ENCODE measurements around the gene LIME1. TPM values are rescaled to one million over a fixed set of nuclear protein-coding genes. Genes with fewer than 3 reads are reported as not detected.

LIME1 gene
- total and polyA plus RNA-seq, 9 of the 15 experiments (the other 6 are each of a cell fraction or from before 2014, with no cell fraction given), result 0.11 to 17.1 (median 2.8) TPM; not detected in 2

DNA sequence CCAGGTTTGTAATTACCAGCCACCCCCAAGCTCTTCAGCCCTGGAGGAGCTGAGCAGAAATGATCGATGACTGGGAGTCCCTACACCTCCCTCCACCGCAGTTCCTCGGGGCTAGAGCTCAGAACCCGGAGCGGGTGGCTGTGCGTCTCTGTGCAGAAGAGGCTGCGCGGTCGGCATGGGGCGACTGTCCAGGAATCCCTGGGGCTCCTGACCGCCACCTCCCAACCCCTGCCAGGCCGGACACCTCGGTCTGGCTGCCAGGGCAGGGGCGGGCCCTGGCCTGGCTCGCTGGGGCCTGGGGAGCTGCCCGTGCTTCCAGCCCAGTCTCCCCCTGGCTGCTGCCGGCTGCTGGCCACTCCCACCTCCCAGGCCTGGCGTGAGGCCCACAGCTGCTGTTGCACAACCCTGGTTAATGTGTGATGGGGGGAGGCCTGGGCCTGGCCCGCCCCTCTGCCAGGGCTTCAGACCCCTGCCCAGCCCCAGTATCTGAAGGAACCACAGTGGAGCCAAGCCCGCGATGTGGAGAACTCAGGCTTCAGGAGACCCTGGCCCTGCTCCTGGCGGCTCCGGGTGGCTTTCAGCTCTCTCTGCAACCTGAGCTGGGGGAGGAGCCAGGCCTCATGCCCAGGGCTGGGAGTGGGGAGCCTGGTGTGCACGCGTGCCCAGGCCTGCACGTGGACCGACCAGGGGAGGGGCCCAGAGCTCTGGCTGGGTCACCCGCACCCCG is 4.3 kb downstream of the LIME1 start (continued):
- TF ChIP-seq POLR2G (IDR thresholded peaks at IDR 0.05; ENCODE audit: low read depth, low read length) (peak; percentile 66), ARID1B (IDR thresholded peaks at IDR 0.05) (peak; percentile 55; the same call in 1 of the 2 replicates), JUND (IDR thresholded peaks at IDR 0.05; ENCODE audit: borderline replicate concordance, low read depth, low read length) (no peak), JUND (tag; IDR thresholded peaks at IDR 0.05; ENCODE audit: borderline replicate concordance, low read depth, low read length) (no peak), CBX5 (IDR thresholded peaks at IDR 0.05; ENCODE audit: borderline replicate concordance, low read depth) (no peak), CEBPB (tag; IDR thresholded peaks at IDR 0.05) (peak; percentile 100)
- TF ChIP-seq, protein P1, sequence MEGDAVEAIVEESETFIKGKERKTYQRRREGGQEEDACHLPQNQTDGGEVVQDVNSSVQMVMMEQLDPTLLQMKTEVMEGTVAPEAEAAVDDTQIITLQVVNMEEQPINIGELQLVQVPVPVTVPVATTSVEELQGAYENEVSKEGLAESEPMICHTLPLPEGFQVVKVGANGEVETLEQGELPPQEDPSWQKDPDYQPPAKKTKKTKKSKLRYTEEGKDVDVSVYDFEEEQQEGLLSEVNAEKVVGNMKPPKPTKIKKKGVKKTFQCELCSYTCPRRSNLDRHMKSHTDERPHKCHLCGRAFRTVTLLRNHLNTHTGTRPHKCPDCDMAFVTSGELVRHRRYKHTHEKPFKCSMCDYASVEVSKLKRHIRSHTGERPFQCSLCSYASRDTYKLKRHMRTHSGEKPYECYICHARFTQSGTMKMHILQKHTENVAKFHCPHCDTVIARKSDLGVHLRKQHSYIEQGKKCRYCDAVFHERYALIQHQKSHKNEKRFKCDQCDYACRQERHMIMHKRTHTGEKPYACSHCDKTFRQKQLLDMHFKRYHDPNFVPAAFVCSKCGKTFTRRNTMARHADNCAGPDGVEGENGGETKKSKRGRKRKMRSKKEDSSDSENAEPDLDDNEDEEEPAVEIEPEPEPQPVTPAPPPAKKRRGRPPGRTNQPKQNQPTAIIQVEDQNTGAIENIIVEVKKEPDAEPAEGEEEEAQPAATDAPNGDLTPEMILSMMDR (IDR thresholded peaks at IDR 0.05 in 2 of 3, conservative IDR thresholded peaks at IDR 0.05 in 1 of 3; ENCODE audit: insufficient read depth in 2 of 3, low read depth in 1 of 3, low read length in 3 of 3), result 0 out of 6 replicates have a peak, but pooled peaks of 2 of the 3 experiments have one; percentile 7 to 25
- TF ChIP-seq, protein P2, sequence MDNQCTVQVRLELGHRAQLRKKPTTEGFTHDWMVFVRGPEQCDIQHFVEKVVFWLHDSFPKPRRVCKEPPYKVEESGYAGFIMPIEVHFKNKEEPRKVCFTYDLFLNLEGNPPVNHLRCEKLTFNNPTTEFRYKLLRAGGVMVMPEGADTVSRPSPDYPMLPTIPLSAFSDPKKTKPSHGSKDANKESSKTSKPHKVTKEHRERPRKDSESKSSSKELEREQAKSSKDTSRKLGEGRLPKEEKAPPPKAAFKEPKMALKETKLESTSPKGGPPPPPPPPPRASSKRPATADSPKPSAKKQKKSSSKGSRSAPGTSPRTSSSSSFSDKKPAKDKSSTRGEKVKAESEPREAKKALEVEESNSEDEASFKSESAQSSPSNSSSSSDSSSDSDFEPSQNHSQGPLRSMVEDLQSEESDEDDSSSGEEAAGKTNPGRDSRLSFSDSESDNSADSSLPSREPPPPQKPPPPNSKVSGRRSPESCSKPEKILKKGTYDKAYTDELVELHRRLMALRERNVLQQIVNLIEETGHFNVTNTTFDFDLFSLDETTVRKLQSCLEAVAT (IDR thresholded peaks at IDR 0.05), result no peak
- TF ChIP-seq, protein P3, sequence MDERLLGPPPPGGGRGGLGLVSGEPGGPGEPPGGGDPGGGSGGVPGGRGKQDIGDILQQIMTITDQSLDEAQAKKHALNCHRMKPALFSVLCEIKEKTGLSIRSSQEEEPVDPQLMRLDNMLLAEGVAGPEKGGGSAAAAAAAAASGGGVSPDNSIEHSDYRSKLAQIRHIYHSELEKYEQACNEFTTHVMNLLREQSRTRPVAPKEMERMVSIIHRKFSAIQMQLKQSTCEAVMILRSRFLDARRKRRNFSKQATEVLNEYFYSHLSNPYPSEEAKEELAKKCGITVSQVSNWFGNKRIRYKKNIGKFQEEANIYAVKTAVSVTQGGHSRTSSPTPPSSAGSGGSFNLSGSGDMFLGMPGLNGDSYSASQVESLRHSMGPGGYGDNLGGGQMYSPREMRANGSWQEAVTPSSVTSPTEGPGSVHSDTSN (CRISPR knock-in tag; IDR thresholded peaks at IDR 0.05; ENCODE audit: low read depth), result no peak
- TF ChIP-seq, protein P3 (tag; conservative IDR thresholded peaks at IDR 0.05; ENCODE audit: low read depth), result 0 out of 2 replicates have a peak, but pooled peaks have one; percentile 9
